Superior temporal gyrus (tissue), 1 donor: ENCODE data around the gene TMEM213.
"Not testable (repeated sequence)": the region's sequence is repeated elsewhere in the genome, so short reads cannot be mapped to it uniquely, and the experiment has no call there.

Experiments used
- DNase-seq: peaks from one replicate; pipeline ENCODE4 v3.0.0-alpha.2; 2016; ENCODE audit errors: extremely low spot score

Gene TMEM213

GRCh38 chr7:138797046-138797445, 748 bp upstream of the TMEM213 start:
- DNase-seq: not testable (repeated sequence)

GRCh38 chr7:138798836-138799235, 1.0 kb downstream of the TMEM213 start:
- DNase-seq: no peak

- DNase-seq: no peak
Observed at GRCh38 chr7:138799336-138800000, 1.7 kb downstream of the TMEM213 start.

- DNase-seq: no peak
Observed at GRCh38 chr7:138801256-138801655, 3.5 kb downstream of the TMEM213 start.

GRCh38 chr7:138802706-138803105, 4.9 kb downstream of the TMEM213 start:
- DNase-seq: no peak

- no peak for DNase-seq
Observed at GRCh38 chr7:138804618-138805017, 6.8 kb downstream of the TMEM213 start.

- DNase-seq: no peak
Observed at GRCh38 chr7:138809346-138809745, 11.6 kb downstream of the TMEM213 start.

- DNase-seq: not testable (repeated sequence)
Observed at GRCh38 chr7:138811327-138811726, 13.5 kb downstream of the TMEM213 start.

GRCh38 chr7:138813945-138814344, 16.2 kb downstream of the TMEM213 start:
- no peak for DNase-seq

GRCh38 chr7:138814816-138815332, 17.1 kb downstream of the TMEM213 start:
- no peak for DNase-seq

GRCh38 chr7:138816650-138817049, 18.9 kb downstream of the TMEM213 start:
- no peak for DNase-seq

- no peak for DNase-seq
Observed at GRCh38 chr7:138819625-138820024, 21.8 kb downstream of the TMEM213 start.

- no peak for DNase-seq
Observed at GRCh38 chr7:138821912-138822311, 24.1 kb downstream of the TMEM213 start.

- DNase-seq: no peak
Observed at GRCh38 chr7:138822867-138823535, 25.2 kb downstream of the TMEM213 start.

GRCh38 chr7:138825049-138825721, 27.4 kb downstream of the TMEM213 start:
- no peak for DNase-seq

- no peak for DNase-seq
Observed at GRCh38 chr7:138828302-138828701, 30.5 kb downstream of the TMEM213 start.

- DNase-seq: no peak
Observed at GRCh38 chr7:138829335-138829734, 31.5 kb downstream of the TMEM213 start.

- no peak for DNase-seq
Observed at GRCh38 chr7:138832966-138833365, 35.2 kb downstream of the TMEM213 start.

GRCh38 chr7:138833596-138833995, 35.8 kb downstream of the TMEM213 start:
- no peak for DNase-seq

GRCh38 chr7:138834583-138834982, 36.8 kb downstream of the TMEM213 start:
- no peak for DNase-seq

- DNase-seq: no peak
Observed at GRCh38 chr7:138835087-138835486, 37.3 kb downstream of the TMEM213 start.

- DNase-seq: no peak
Observed at GRCh38 chr7:138837627-138838026, 39.8 kb downstream of the TMEM213 start.

GRCh38 chr7:138838166-138838565, 40.4 kb downstream of the TMEM213 start:
- no peak for DNase-seq
